HCEC 1CT (cell line): ENCODE results near the gene THAP5.

Experiments
- DNase-seq: peaks from one replicate; pipeline ENCODE4 v3.0.0-alpha.2; 2017

The THAP5 gene

GRCh38 chr7:108569381-108570145, at the start of gene THAP5, which contains the start of gene DNAJB9:
Gene THAP5, minus strand, starts transcription at chr7:108569706. Its CDS starts 137 bp downstream, at chr7:108569569.
Gene DNAJB9, plus strand, starts transcription at chr7:108569874. Its CDS starts 1,853 bp downstream, at chr7:108571727.
- DNase-seq, result peak; percentile 99

- DNase-seq, result no peak
These were observed 48.5 kb upstream of the THAP5 start for GRCh38 chr7:108618056-108618455.

GRCh38 chr7:108614896-108615295, 45.4 kb upstream of the THAP5 start:
- DNase-seq, result no peak

- DNase-seq, result no peak
These were observed 44.5 kb upstream of the THAP5 start for GRCh38 chr7:108613949-108614381.

GRCh38 chr7:108613147-108613948, 43.8 kb upstream of the THAP5 start:
- peak; percentile 39 for DNase-seq

- no peak for DNase-seq
These were observed 41.8 kb upstream of the THAP5 start for GRCh38 chr7:108611268-108611667.

- DNase-seq, result no peak
These were observed 40.1 kb upstream of the THAP5 start for GRCh38 chr7:108609643-108610042.

GRCh38 chr7:108605559-108606201, 36.2 kb upstream of the THAP5 start:
- no peak for DNase-seq

GRCh38 chr7:108604307-108605077, 35.0 kb upstream of the THAP5 start:
- no peak for DNase-seq

- no peak for DNase-seq
These were observed 34.3 kb upstream of the THAP5 start for GRCh38 chr7:108603656-108604306.

- DNase-seq, result no peak
These were observed 30.9 kb upstream of the THAP5 start for GRCh38 chr7:108600399-108600798.

- DNase-seq, result no peak
These were observed 29.5 kb upstream of the THAP5 start for GRCh38 chr7:108598914-108599580.

- no peak for DNase-seq
These were observed 28.6 kb upstream of the THAP5 start for GRCh38 chr7:108598153-108598552.

GRCh38 chr7:108596560-108596959, 27.1 kb upstream of the THAP5 start:
- DNase-seq, result peak; percentile 9

- peak; percentile 23 for DNase-seq
These were observed 23.2 kb upstream of the THAP5 start for GRCh38 chr7:108592646-108593201.

GRCh38 chr7:108590606-108591005, 21.1 kb upstream of the THAP5 start:
- no peak for DNase-seq

GRCh38 chr7:108589874-108590273, 20.4 kb upstream of the THAP5 start:
- DNase-seq, result no peak

- no peak for DNase-seq
These were observed 19.7 kb upstream of the THAP5 start for GRCh38 chr7:108589199-108589598.

GRCh38 chr7:108586274-108586710, 16.8 kb upstream of the THAP5 start:
- DNase-seq, result no peak

- DNase-seq, result no peak
These were observed 16.3 kb upstream of the THAP5 start for GRCh38 chr7:108585843-108586242.

- no peak for DNase-seq
These were observed 14.7 kb upstream of the THAP5 start for GRCh38 chr7:108584211-108584610.
